ENCODE measurements around the gene MAP3K6. TPM values are rescaled to one million over a fixed set of nuclear protein-coding genes. Genes with fewer than 3 reads are reported as not detected.
A peak's percentile ranks its signal among the peaks of the same experiment; 100 is the strongest.

Gene MAP3K6
- total and polyA plus RNA-seq, 2 of the 13 experiments (the other 11 are each of a cell fraction or from before 2014, with no cell fraction given), result 2.7 to 3.2 TPM

- TF ChIP-seq MYPOP (CRISPR knock-in tag; IDR thresholded peaks at IDR 0.05), result peak; percentile 21; the same call in 1 of the 2 replicates
- 0 out of 2 replicates have a peak, but pooled peaks have one; percentile 35 for TF ChIP-seq HOXA3 (CRISPR knock-in tag; IDR thresholded peaks at IDR 0.05)
- 0 out of 2 replicates have a peak, but pooled peaks have one; percentile 40 for TF ChIP-seq ZBTB38 (CRISPR knock-in tag; IDR thresholded peaks at IDR 0.05)
- peak; percentile 72 for TF ChIP-seq MAZ (IDR thresholded peaks at IDR 0.05; ENCODE audit: borderline replicate concordance, low read depth, low read length)
- 0 out of 2 replicates have a peak, but pooled peaks have one; percentile 30 for TF ChIP-seq MAZ (CRISPR knock-in tag; IDR thresholded peaks at IDR 0.05; ENCODE audit: low read depth)
- TF ChIP-seq PRDM10 (CRISPR knock-in tag; IDR thresholded peaks at IDR 0.05; ENCODE audit: low read depth), result peak; percentile 66; the same call in 1 of the 2 replicates
- peak; percentile 36; the same call in 1 of the 2 replicates for TF ChIP-seq TAF1 (CRISPR knock-in tag; IDR thresholded peaks at IDR 0.05)
- TF ChIP-seq, protein P1, sequence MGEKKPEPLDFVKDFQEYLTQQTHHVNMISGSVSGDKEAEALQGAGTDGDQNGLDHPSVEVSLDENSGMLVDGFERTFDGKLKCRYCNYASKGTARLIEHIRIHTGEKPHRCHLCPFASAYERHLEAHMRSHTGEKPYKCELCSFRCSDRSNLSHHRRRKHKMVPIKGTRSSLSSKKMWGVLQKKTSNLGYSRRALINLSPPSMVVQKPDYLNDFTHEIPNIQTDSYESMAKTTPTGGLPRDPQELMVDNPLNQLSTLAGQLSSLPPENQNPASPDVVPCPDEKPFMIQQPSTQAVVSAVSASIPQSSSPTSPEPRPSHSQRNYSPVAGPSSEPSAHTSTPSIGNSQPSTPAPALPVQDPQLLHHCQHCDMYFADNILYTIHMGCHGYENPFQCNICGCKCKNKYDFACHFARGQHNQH (CRISPR knock-in tag; IDR thresholded peaks at IDR 0.05), result 0 out of 2 replicates have a peak, but pooled peaks have one; percentile 29
- peak; percentile 22; the same call in 1 of the 2 replicates for TF ChIP-seq ZNF574 (CRISPR knock-in tag; IDR thresholded peaks at IDR 0.05)
- TF ChIP-seq ZNF263 (CRISPR knock-in tag; IDR thresholded peaks at IDR 0.05), result peak; percentile 57; the same call in 1 of the 2 replicates
- TF ChIP-seq NONO (IDR thresholded peaks at IDR 0.05), result no peak
- TF ChIP-seq NONO (CRISPR knock-in tag; conservative IDR thresholded peaks at IDR 0.05), result peak; percentile 43; the same call in 1 of the 2 replicates
- no peak for TF ChIP-seq HNF4A (CRISPR knock-in tag; IDR thresholded peaks at IDR 0.05)
- no peak for TF ChIP-seq FOSL1 (CRISPR knock-in tag; IDR thresholded peaks at IDR 0.05; ENCODE audit: borderline replicate concordance)
- TF ChIP-seq EP300 (IDR thresholded peaks at IDR 0.05; ENCODE audit: low read depth in 2 of 2, low read length in 2 of 2), result peak in 1 of 2 experiments; percentile 82; a peak in 1 of 4 replicates
- TF ChIP-seq EP300 (CRISPR knock-in tag; IDR thresholded peaks at IDR 0.05; ENCODE audit: borderline replicate concordance), result no peak
- TF ChIP-seq YY1 (IDR thresholded peaks at IDR 0.05; ENCODE audit: insufficient read depth, insufficient replicate concordance, low read depth, low read length), result peak; percentile 38
- no peak for TF ChIP-seq FOXK2 (IDR thresholded peaks at IDR 0.05)
- TF ChIP-seq GABPB1 (CRISPR knock-in tag; IDR thresholded peaks at IDR 0.05), result peak; percentile 27; the same call in 1 of the 2 replicates
- TF ChIP-seq SRSF1 (optimal IDR thresholded peaks at IDR 0.05; ENCODE audit: low read depth, low read length), result peak; percentile 75
Observed at GRCh38 chr1:27365372-27366112, 1.2 kb downstream of the MAP3K6 start (continued).
